Eye (tissue), 1 donor: ENCODE measurements around the gene ITSN1.
"Not testable (repeated sequence)": the region's sequence is repeated elsewhere in the genome, so short reads cannot be mapped to it uniquely, and the experiment has no call there.

Experiments
- DNase-seq: peaks from one replicate; pipeline ENCODE4 v3.0.0-alpha.2; 2015

ITSN1 gene

GRCh38 chr21:33642027-33642895 is at the start of gene ITSN1:
Gene ITSN1, plus strand, starts transcription at chr21:33642501. Its CDS starts 76,328 bp downstream, at chr21:33718829.
- peak; percentile 100 for DNase-seq

- DNase-seq, result no peak
Observed at GRCh38 chr21:33598051-33598450, 44.2 kb upstream of the ITSN1 start.

- no peak for DNase-seq
Observed at GRCh38 chr21:33608559-33608958, 33.7 kb upstream of the ITSN1 start.

- no peak for DNase-seq
Observed at GRCh38 chr21:33611006-33611744, 31.1 kb upstream of the ITSN1 start.

GRCh38 chr21:33617565-33617964 is 24.7 kb upstream of the ITSN1 start:
- not testable (repeated sequence) for DNase-seq

GRCh38 chr21:33618407-33618806 is 23.9 kb upstream of the ITSN1 start:
- no peak for DNase-seq

- DNase-seq, result no peak
Observed at GRCh38 chr21:33619726-33620125, 22.6 kb upstream of the ITSN1 start.

- DNase-seq, result no peak
Observed at GRCh38 chr21:33622253-33622652, 20.0 kb upstream of the ITSN1 start.

GRCh38 chr21:33626151-33626550 is 16.1 kb upstream of the ITSN1 start:
- not testable (repeated sequence) for DNase-seq

GRCh38 chr21:33634254-33634653 is 8.0 kb upstream of the ITSN1 start:
- no peak for DNase-seq

GRCh38 chr21:33640697-33641351 is 1.5 kb upstream of the ITSN1 start:
- DNase-seq, result no peak

GRCh38 chr21:33641352-33642026 is 812 bp upstream of the ITSN1 start, which contains the start of gene CRYZL1:
Gene CRYZL1, minus strand, starts transcription at chr21:33641741. Its CDS starts 10,190 bp downstream, at chr21:33631551.
- DNase-seq, result peak; percentile 100

GRCh38 chr21:33642896-33643657 is 776 bp downstream of the ITSN1 start:
- DNase-seq, result peak; percentile 79

- no peak for DNase-seq
Observed at GRCh38 chr21:33643658-33644311, 1.5 kb downstream of the ITSN1 start.

- no peak for DNase-seq
Observed at GRCh38 chr21:33644383-33645074, 2.2 kb downstream of the ITSN1 start.

GRCh38 chr21:33645730-33646129 is 3.4 kb downstream of the ITSN1 start:
- no peak for DNase-seq

- DNase-seq, result no peak
Observed at GRCh38 chr21:33647587-33647986, 5.3 kb downstream of the ITSN1 start.

GRCh38 chr21:33648555-33648954 is 6.3 kb downstream of the ITSN1 start:
- DNase-seq, result no peak

- DNase-seq, result no peak
Observed at GRCh38 chr21:33650230-33650629, 7.9 kb downstream of the ITSN1 start.

- DNase-seq, result no peak
Observed at GRCh38 chr21:33650929-33651509, 8.7 kb downstream of the ITSN1 start.
